Glutamatergic neuron (in vitro differentiated cells): ENCODE results near the gene RBM24. TPM values are rescaled to one million over a fixed set of nuclear protein-coding genes. Genes with fewer than 3 reads are reported as not detected.

Source experiments
- DNase-seq: peaks from one replicate; pipeline ENCODE4 v3.0.0; 2022
- H3K27ac Mint-ChIP-seq: one replicate; pipeline ENCODE4 v1.8.0; 2020; ENCODE audit warnings: mild to moderate bottlenecking, mixed read lengths, inconsistent platforms; ENCODE audit not compliant: unreplicated experiment
- H3K27me3 Mint-ChIP-seq: one replicate; pipeline ENCODE4 v1.8.0; 2020; ENCODE audit warnings: mild to moderate bottlenecking, moderate library complexity, mixed read lengths, inconsistent platforms; ENCODE audit not compliant: unreplicated experiment
- H3K36me3 Mint-ChIP-seq: one replicate; pipeline ENCODE4 v1.8.0; 2020; ENCODE audit warnings: mild to moderate bottlenecking, mixed read lengths, inconsistent platforms; ENCODE audit not compliant: unreplicated experiment
- H3K4me1 Mint-ChIP-seq: one replicate; pipeline ENCODE4 v1.8.0; 2020; ENCODE audit warnings: mild to moderate bottlenecking, low read depth, mixed read lengths, inconsistent platforms; ENCODE audit not compliant: unreplicated experiment
- H3K4me3 Mint-ChIP-seq: one replicate; pipeline ENCODE4 v1.8.0; 2020; ENCODE audit warnings: mild to moderate bottlenecking, mixed read lengths, inconsistent platforms; ENCODE audit not compliant: unreplicated experiment
- H3K9me3 Mint-ChIP-seq: one replicate; pipeline ENCODE4 v1.8.0; 2020; ENCODE audit warnings: mild to moderate bottlenecking, moderate library complexity, mixed read lengths, inconsistent platforms; ENCODE audit not compliant: unreplicated experiment
- long read RNA-seq: library from polyadenylated mRNA; unstranded; transcript quantifications from one replicate; pipeline ENCODE4 v2.0.0, GENCODE V29; 2020; ENCODE audit not compliant: unreplicated experiment
- total RNA-seq: library from RNA; stranded (reverse); fragmentation: NEBNext Ultra II Directional; extraction: Animal tissue kit (Norgen Biotek cat#: 25700); gene quantifications from one replicate; pipeline ENCODE4 v1.2.1, GENCODE V29; 2021; ENCODE audit not compliant: unreplicated experiment
- TF ChIP-seq, protein P1 (sequence below): fragments of 200-600 bp; sonication (generic); IDR thresholded peaks from one replicate; pipeline ENCODE4 v1.5.0; 2021; ENCODE audit not compliant: partially characterized antibody, unreplicated experiment

RBM24 gene
- 4.9 TPM for total RNA-seq
- long read RNA-seq, partial matches to known transcripts, result 0 of 1 reads
- long read RNA-seq, other reads (novel, unspliced or antisense), result 0 of 1 reads

DNA sequence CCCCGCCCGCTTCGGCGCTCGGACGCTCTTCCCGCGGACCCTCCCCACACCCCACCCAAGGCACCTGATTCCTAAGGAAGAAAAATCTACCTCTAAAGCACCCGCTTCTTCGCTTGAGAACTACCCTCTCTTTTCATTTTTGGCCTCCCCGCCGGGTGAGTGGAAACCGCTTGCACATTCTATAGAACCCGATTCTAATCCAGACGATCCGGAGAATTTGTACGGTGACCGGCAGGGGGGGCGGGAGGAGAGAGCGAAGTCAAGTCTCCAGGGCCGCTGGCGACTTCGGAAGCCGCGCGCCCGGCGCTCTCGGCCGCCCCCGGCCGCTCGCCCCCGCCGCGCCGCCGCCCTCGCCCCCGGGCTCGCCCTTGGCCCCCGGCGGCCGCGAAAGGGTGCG is at the start of gene RBM24:
TSS of gene RBM24 (plus strand) at position 262 of the 397 bp plus-strand sequence. CDS start 221 bp downstream, outside the sequence.
- H3K36me3 Mint-ChIP-seq, result no peaks in the 10 kb centered on the region
- H3K4me1 Mint-ChIP-seq, result no peaks in the 10 kb centered on the region
- peak within 1 kb of the TSS; percentile 91 for H3K4me3 Mint-ChIP-seq
- peaks cover 12% of the 10 kb centered on the region for H3K27me3 Mint-ChIP-seq
- TF ChIP-seq, protein P1, sequence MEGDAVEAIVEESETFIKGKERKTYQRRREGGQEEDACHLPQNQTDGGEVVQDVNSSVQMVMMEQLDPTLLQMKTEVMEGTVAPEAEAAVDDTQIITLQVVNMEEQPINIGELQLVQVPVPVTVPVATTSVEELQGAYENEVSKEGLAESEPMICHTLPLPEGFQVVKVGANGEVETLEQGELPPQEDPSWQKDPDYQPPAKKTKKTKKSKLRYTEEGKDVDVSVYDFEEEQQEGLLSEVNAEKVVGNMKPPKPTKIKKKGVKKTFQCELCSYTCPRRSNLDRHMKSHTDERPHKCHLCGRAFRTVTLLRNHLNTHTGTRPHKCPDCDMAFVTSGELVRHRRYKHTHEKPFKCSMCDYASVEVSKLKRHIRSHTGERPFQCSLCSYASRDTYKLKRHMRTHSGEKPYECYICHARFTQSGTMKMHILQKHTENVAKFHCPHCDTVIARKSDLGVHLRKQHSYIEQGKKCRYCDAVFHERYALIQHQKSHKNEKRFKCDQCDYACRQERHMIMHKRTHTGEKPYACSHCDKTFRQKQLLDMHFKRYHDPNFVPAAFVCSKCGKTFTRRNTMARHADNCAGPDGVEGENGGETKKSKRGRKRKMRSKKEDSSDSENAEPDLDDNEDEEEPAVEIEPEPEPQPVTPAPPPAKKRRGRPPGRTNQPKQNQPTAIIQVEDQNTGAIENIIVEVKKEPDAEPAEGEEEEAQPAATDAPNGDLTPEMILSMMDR, result no peak
- peaks cover 4% of the 10 kb centered on the region for H3K9me3 Mint-ChIP-seq
- peak within 1 kb of the TSS; percentile 62 for H3K27ac Mint-ChIP-seq
- peak; percentile 78 for DNase-seq

DNA sequence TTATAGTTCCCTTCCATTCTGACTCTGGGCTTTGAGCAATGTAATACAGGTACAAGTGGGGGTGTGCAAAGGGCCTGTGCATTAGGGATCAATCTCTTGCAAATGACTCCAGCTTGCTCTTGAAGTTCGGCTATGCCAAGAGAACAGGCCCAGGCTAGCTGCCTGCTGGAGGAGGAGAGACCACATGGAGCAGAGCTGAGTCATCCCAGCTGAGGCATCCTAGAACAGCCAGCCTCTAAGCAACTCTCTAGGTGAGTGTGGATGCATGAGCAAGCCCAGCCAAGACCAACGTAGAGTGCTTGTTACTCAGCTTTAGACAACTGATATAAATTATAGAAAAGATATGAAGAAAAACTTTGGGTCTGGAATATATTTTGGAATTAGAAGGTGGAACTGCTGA is 47.6 kb upstream of the RBM24 start:
- H3K4me1 Mint-ChIP-seq, result no peaks in the 10 kb centered on the region
- peaks cover 5% of the 10 kb centered on the region for H3K36me3 Mint-ChIP-seq
- TF ChIP-seq, protein P1, result no peak
- no peak overlapping the region for H3K4me3 Mint-ChIP-seq
- H3K27me3 Mint-ChIP-seq, result no peaks in the 10 kb centered on the region
- no peaks in the 10 kb centered on the region for H3K9me3 Mint-ChIP-seq
- H3K27ac Mint-ChIP-seq, result no peak overlapping the region
- DNase-seq, result no peak

DNA sequence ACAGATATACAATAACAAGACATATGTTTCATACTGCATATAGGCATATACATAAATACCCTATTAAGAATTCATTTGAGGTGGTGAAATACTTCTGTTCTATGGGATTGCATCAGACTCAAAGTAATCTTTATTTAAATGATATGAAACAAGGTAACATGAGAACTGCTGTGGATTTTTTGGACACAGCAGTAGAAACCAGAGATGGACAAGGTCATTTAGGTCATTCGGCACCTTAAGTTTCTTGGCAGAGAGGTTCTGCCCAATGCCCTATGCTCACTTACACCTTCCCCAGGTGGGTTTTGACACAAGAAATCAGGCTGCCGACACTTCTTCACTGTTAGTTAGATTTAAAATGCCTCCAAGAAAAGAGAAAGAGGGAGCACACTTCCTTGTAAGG is 43.9 kb upstream of the RBM24 start:
- Mint-ChIP-seq H3K27me3 (no peaks in the 10 kb centered on the region), H3K4me3 (no peak overlapping the region), H3K9me3 (no peaks in the 10 kb centered on the region), H3K27ac (no peak overlapping the region), H3K36me3 (no peaks in the 10 kb centered on the region), H3K4me1 (no peaks in the 10 kb centered on the region)
- DNase-seq, result no peak
- TF ChIP-seq, protein P1, result no peak

DNA sequence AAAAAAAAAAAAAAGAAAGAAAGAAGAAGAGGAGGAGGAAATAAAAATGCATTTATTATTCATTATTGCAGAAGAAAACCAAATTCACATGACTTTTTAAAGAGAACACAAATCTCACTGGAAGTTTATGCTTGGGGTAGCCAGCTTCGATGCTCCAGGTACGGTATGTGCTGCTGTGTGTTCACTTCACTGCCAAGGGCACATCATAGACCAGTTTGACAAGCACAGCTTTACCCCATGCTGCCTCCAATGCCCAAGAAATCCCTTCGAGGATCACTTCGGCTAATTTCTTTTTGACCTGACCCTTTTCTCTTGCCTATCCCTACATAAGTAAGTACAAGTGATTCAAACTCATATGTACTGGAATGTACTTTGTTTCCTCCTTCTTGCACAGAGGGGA is 41.9 kb upstream of the RBM24 start:
- no peak for DNase-seq
- Mint-ChIP-seq H3K36me3 (no peaks in the 10 kb centered on the region), H3K27ac (no peak overlapping the region), H3K4me3 (no peak overlapping the region), H3K9me3 (no peaks in the 10 kb centered on the region), H3K4me1 (no peaks in the 10 kb centered on the region), H3K27me3 (no peaks in the 10 kb centered on the region)
- TF ChIP-seq, protein P1, result no peak

DNA sequence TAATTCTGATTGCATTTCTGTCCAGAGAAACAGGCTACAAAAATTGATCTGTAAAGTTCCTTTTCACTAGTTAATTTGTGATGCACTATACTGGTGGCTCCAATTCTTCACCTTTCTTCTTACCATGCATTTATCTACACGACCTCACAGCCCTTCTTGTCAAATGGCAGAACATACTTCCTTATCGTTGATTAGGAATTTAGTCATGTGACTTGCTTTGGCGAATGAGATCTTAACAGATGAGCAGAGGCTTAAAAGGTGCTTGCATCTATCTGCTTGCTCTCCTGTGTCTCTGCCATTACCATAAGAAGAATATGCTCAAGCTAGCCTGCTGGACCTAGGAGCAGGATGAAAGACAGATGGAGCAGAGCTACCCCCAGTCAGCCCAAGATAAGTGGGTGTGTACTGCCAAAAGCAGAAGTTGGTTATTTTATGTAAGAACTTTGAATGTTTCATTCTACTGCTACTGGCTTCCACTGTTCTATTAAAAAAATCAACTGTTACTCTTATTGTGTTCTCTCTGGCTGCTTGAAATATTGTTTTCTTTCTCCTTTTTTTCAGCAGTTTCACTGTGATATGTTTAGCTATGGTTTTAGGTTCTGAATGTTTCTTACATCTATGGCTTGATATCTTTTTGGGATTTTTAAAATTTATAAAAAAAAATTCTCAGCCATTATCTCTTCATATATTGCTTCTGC is 40.2 kb upstream of the RBM24 start:
- TF ChIP-seq, protein P1, result no peak
- Mint-ChIP-seq H3K9me3 (no peaks in the 10 kb centered on the region), H3K4me1 (no peaks in the 10 kb centered on the region), H3K27ac (no peak overlapping the region), H3K36me3 (peaks cover 7% of the 10 kb centered on the region), H3K4me3 (no peak overlapping the region), H3K27me3 (peaks cover 1% of the 10 kb centered on the region)
- no peak for DNase-seq
